HG02973 (cell line): ENCODE data around the gene KLHDC8B.
"Not testable (repeated sequence)": the region's sequence is repeated elsewhere in the genome, so short reads cannot be mapped to it uniquely, and the experiment has no call there.

Source experiments
- ATAC-seq: cut with Tn5 transposase; IDR thresholded peaks from one replicate; pipeline ENCODE4 v1.9.1; 2021; ENCODE audit warnings: moderate library complexity; ENCODE audit not compliant: unreplicated experiment

KLHDC8B gene

DNA sequence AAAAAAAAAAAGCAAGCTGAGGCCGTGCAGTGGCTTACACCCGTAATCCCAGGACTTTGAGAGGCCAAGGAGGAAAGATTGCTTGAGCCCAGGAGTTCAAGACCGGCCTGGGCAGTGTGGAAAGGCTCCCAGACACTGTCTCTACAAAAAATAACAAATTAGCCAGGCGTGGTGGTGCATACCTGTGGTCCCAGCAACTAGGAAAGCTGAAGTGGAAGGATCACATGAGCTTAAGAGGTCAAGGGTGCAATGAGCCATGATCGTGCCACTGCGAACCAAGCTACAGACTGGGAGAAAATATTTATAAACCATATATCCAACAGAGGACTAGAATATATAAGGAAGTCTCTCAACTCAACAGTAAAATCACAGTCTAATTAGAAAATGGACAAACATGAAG lies 10.0 kb downstream of the KLHDC8B start:
- ATAC-seq = no peak

- no peak for ATAC-seq
Measured at GRCh38 chr3:49182682-49183081, 11.3 kb downstream of the KLHDC8B start.

GRCh38 chr3:49183873-49184272 lies 12.5 kb downstream of the KLHDC8B start:
- no peak for ATAC-seq

DNA sequence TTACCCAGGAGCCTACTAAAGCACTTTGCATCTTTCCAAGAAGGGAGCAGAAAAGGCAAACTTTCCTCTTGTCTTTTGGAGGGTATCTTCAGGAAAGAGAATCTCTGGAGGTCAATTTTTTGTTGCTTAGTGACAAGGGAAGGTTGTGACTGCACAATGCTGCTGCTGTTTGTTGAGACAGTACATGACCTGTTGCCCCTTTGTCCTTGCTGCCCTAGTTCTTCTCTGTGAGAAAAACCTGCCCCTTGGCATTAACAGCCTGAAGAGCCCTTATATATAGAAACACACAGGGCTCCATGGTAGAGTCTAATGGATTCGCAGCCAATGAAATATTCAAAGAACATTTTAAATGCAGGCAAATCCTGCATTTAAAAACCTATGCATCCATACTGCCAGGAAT lies 20.3 kb downstream of the KLHDC8B start:
- ATAC-seq = no peak

DNA sequence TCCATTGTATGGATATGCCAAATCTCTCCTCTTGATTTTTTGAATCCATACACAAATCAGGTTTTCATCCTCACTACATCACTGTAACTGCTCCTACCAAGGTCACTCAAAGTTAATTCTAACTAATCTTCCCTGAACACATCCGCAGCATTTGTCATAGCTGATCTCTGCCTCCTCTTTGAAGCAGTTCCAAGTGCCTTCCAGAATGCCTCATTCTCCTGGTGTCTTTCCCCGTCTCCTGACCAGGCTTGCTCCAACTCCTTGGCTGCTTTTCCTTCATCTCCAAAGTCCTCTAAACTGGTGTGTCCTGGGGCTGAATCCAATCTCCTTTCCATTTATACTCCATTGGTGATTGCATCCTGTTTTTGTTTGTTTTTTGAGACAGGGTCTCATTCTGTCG lies 26.8 kb downstream of the KLHDC8B start:
- ATAC-seq = no peak

- no peak for ATAC-seq
Measured at GRCh38 chr3:49198611-49199230, 27.3 kb downstream of the KLHDC8B start.

DNA sequence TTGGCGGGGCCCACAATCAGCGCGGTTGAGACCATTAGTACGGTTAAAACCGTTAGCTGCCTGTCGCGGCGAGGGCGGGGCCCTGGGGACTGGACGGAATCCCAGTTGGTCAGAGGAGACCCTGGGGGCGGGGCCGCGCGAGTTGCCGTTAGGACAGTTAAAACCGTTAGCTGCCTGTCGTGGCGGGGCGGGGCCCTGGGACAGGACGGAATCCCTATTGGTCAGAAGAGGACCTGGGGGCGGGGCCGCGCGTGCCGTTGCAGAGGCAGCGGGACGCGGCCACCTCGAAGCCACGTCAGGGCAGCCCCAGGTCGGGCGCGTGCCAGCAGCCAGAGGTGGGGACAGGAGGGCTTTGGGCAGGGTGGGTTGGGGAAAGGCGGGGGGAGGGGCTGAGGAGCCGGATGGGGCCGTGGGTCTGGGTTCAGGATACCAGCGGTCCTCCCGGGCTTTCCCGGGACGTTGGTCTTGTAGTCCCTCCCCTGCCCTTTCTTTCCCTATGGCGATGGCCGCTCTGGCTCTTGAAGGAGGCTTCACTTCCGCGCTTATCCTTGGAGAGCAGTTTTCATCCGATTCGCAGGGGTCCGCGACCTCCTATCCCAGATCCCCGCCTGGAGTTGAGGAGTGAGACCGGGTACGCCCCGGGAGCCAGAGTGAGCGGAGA lies 28.0 kb downstream of the KLHDC8B start:
- ATAC-seq = no peak

DNA sequence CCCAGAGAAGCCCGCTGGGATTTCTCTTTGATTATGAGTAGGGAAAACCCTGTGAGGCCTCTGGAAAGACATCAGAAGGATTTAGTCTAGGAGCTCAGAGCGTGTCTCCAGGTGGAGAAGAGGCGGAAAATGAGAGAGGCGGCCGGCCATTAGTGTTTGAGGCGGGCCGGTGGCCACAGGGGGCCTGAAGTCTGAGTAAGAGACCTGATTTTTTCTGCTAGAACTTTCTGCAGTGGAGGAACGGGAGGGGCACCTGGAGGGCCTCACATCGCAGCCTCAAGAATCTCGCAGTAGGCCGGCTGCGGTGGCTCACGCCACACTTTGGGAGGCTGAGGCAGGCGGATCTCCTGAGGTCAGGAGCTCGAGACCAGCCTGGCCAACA lies 28.5 kb downstream of the KLHDC8B start:
- no peak for ATAC-seq

DNA sequence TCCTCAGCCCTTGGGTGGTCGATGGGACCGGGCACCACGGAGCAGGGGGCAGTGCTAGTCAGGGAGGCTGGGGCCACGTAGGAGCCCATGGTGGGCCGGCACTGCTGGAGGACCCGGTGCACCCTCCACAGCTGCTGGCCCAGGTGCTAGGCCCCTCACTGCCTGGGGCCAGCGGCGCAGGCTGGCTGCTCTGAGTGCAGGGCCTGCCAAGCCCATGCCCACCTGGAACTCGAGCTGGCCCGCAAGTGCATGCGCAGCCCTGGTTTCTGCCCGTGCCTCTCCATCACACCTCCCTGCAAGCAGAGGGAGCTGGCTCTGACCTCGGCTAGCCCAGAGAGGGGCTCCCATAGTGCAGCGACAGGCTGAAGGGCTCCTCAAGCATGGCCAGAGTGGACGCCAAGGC lies 42.1 kb downstream of the KLHDC8B start:
- ATAC-seq = no peak

- ATAC-seq = no peak
Measured at GRCh38 chr3:49213998-49214397, 42.6 kb downstream of the KLHDC8B start.

DNA sequence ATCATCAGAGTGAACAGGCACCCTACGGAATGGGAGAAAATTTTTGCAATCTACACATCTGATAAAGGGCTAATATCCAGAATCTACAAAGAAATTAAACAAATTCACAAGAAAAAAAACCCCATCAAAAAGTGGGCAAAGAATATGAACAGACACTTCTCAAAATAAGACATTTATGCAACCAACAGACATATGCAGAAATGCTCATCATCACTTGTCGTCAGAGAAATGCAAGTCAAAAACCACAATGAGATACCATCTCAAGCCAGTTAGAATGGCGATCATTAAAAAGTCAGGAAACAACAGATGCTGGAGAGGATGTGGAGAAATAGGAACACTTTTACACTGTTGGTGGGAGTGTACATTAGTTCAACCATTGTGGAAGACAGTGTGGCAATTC lies 45.3 kb downstream of the KLHDC8B start:
- not testable (repeated sequence) for ATAC-seq

GRCh38 chr3:49217108-49217507 lies 45.7 kb downstream of the KLHDC8B start:
- ATAC-seq = not testable (repeated sequence)

- no peak for ATAC-seq
Measured at GRCh38 chr3:49217688-49218470, 46.5 kb downstream of the KLHDC8B start.

DNA sequence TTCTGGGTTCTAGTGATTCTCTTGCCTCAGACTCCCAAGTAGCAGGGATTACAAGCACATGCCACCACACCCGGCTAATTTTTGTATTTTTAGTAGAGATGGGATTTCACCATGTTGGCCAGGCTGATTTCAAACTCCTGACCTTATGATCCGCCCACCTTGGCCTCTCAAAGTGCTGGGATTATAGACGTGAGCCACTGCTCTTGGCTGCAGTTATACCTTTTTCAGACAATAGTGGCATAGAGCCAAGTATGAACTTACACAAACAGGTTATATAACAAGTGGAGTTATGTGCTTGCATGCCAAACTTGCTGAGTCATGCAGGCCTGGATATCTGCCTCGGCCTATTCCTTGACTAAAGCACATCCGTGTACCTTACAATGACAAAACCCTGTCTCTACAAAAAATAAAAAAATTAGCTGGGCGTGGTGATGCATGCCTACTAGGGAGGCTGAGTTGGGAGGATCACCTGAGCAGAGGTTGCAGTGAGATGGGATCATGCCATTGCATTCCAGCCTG lies 47.1 kb downstream of the KLHDC8B start:
- ATAC-seq = not testable (repeated sequence)

- no peak for ATAC-seq
Measured at GRCh38 chr3:49219132-49219531, 47.7 kb downstream of the KLHDC8B start.

- not testable (repeated sequence) for ATAC-seq
Measured at GRCh38 chr3:49220985-49221563, 49.7 kb downstream of the KLHDC8B start.

DNA sequence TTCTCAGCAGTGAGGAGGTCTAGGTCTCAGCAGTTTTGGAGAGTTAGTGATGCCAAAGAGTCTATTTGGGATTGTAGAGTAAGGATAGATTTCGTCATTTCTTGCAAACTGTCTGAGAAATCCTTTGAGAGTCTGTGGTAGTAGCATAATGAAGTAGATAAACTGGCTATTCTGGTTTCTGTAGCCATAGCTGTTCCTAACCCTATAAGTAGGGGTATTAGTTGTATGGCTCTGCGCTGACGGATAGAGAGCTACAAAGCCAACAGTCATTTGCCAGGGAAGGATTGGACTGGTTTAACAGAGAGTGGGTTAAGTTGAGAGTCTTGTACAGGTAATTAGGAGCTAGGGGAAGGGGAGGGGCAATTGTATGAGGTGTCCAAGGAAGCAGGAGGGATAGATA lies 50.6 kb downstream of the KLHDC8B start:
- ATAC-seq = no peak
